ENCODE measurements around the gene KCTD7. TPM values are rescaled to one million over a fixed set of nuclear protein-coding genes. Genes with fewer than 3 reads are reported as not detected.

KCTD7 gene
- total and polyA plus RNA-seq, 9 donors: 13.4 to 28.5 (median 22.0) TPM

DNA sequence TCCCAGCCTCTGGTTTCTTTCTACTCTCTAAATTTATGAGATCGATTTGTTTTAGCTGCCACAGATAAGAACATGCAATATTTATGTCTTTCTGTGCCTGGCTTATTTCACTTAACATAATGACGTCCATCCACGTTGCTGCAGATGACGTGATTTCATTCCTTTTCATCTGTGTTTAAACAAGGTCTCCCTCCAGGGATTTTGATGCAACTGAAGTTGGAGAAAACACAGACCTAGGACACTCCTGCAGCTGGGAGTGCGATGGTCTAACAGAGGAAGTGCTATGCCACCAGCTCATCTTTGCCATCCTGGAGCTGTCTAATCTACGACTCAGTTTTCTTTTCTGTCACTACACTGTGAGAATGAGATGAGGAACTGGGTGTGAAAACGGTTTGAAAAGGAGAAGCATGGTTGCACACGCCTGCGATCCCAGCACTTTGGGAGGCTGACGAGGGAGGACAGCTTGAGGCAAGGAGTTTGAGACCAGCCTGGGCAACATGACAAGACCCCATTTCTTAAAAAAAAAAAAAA lies 1.5 kb upstream of the KCTD7 start:
- TF ChIP-seq, protein P1, sequence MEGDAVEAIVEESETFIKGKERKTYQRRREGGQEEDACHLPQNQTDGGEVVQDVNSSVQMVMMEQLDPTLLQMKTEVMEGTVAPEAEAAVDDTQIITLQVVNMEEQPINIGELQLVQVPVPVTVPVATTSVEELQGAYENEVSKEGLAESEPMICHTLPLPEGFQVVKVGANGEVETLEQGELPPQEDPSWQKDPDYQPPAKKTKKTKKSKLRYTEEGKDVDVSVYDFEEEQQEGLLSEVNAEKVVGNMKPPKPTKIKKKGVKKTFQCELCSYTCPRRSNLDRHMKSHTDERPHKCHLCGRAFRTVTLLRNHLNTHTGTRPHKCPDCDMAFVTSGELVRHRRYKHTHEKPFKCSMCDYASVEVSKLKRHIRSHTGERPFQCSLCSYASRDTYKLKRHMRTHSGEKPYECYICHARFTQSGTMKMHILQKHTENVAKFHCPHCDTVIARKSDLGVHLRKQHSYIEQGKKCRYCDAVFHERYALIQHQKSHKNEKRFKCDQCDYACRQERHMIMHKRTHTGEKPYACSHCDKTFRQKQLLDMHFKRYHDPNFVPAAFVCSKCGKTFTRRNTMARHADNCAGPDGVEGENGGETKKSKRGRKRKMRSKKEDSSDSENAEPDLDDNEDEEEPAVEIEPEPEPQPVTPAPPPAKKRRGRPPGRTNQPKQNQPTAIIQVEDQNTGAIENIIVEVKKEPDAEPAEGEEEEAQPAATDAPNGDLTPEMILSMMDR (IDR thresholded peaks at IDR 0.05): no peak
- TF ChIP-seq POLR2A (IDR thresholded peaks at IDR 0.05): no peak
- no peak for TF ChIP-seq EP300 (IDR thresholded peaks at IDR 0.05)
- Histone ChIP-seq H3K27me3 (no peaks in the 10 kb centered on the region), H3K4me1 (ENCODE audit: insufficient read depth) (peaks cover 8% of the 10 kb centered on the region), H3K27ac (peak overlapping the region in 1 of 2 donors; percentile 92), H3K9me3 (no peaks in the 10 kb centered on the region), H3K36me3 (no peaks in the 10 kb centered on the region), H3K4me3 (no peak overlapping the region)
- 30 to 38% (median 37%) methylated on average over 10 of the region's 10 CpGs for WGBS, 3 donors
- intact Hi-C loops (cut with DNase I): no loop called here
- DNase-seq: no peak

DNA sequence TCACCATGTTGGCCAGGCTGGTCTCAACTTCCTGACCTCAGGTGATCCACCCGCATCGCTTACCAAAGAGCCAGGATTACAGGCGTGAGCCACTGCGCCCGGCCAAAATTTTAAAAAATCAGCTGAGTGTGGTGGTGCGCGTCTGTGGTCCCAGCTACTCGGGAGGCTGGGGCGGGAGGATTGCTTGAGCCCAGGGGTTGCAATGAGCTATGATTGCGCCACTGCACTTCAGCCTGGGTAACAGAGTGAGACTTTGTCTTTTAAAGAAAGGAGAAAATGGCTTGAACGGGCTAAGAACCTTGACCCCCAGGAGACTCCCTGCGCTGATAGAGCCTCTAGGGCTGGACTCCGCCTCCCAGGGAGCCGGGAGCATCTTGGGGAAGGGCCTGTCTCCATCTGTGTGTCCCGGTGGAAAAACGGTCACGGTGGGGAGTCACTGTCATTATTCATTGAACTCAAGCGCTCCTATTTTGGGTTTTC lies 760 bp upstream of the KCTD7 start:
- H3K4me1 ChIP-seq (ENCODE audit: insufficient read depth): peaks cover 8% of the 10 kb centered on the region
- intact Hi-C loops (cut with DNase I): loop anchor here in 1 of 4 donors (2.0 kb wide), 1 partner anchor 35 kb away; no protein-coding TSS in a partner anchor
- peak overlapping the region; percentile 65 for H3K4me3 ChIP-seq
- H3K36me3 ChIP-seq: no peaks in the 10 kb centered on the region
- H3K27me3 ChIP-seq: no peaks in the 10 kb centered on the region
- no peaks in the 10 kb centered on the region for H3K9me3 ChIP-seq
- peak in 1 of 5 donors; percentile 72 for DNase-seq
- 0 to 2% (median 1%) methylated on average over 18 of the region's 18 CpGs for WGBS, 3 donors
- peak overlapping the region; percentile 70 to 92 for H3K27ac ChIP-seq
- TF ChIP-seq EP300 (IDR thresholded peaks at IDR 0.05) (no peak), POLR2A (IDR thresholded peaks at IDR 0.05) (no peak)
- TF ChIP-seq, protein P1 (IDR thresholded peaks at IDR 0.05): no peak

DNA sequence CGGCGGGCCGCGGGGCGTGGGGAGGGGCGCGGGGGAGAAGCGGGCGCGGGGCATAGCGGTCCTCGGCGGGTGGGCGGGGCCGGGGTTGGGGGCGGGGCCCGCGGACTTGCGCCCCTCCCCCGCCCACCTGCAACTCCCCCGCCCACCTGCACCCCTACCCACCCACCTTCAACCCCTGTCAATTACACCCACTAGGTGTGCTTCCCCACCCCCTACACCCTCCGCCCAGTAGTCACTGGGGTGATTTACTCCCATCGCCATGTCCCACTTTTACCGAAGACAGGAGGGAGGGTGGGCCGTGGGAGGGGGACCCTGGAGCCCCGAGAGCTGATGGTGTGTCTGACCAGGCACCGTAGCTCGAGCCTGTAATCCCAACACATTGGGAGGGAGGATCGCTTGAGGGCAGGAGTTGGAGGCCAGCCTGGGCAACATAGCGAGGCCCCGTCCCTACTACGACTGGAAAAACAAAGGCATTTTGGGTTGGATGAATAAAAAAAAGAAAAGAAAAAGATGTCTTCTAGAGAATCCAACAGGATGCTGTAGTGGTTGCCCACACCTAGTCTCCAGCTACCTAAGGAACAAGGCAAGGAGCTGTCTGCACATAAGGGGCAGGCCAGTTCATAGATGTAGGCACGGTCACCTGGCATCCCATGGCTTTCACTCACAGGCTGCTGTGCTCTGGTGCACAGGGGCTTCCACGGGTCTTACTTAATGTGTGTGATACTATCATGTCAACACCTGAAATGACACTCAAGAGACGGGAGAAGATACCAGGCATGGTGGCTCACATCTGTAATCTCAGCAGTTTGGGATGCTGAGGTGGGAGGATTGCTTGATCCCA lies 761 bp downstream of the KCTD7 start:
- no peaks in the 10 kb centered on the region for H3K9me3 ChIP-seq
- intact Hi-C loops (cut with DNase I): loop anchor here in 1 of 4 donors (2.0 kb wide), 1 partner anchor 37 kb away; no protein-coding TSS in a partner anchor
- H3K4me3 ChIP-seq: peak overlapping the region; percentile 85
- TF ChIP-seq POLR2A (IDR thresholded peaks at IDR 0.05): no peak
- H3K4me1 ChIP-seq (ENCODE audit: insufficient read depth): peaks cover 9% of the 10 kb centered on the region
- H3K36me3 ChIP-seq: no peaks in the 10 kb centered on the region
- H3K27ac ChIP-seq: peak overlapping the region; percentile 92 to 94
- peak in 1 of 5 donors; percentile 29 for DNase-seq
- WGBS, 3 donors: 10 to 26% (median 13%) methylated on average over 14 to 34 of the region's 35 CpGs
- H3K27me3 ChIP-seq: no peaks in the 10 kb centered on the region

GRCh38 chr7:66630531-66630930 lies 1.9 kb downstream of the KCTD7 start:
- Histone ChIP-seq H3K4me1 (ENCODE audit: insufficient read depth) (peaks cover 9% of the 10 kb centered on the region), H3K27ac (no peak overlapping the region), H3K9me3 (no peaks in the 10 kb centered on the region), H3K36me3 (no peaks in the 10 kb centered on the region), H3K27me3 (no peaks in the 10 kb centered on the region), H3K4me3 (no peak overlapping the region)
- 94 to 98% (median 97%) methylated on average over 1 of the region's 1 CpG for WGBS, 3 donors
- intact Hi-C loops (cut with DNase I): no loop called here
- no peak for DNase-seq
- TF ChIP-seq, protein P1 (IDR thresholded peaks at IDR 0.05): no peak
- TF ChIP-seq POLR2A (IDR thresholded peaks at IDR 0.05) (no peak), EP300 (IDR thresholded peaks at IDR 0.05) (no peak)
